Natural killer cell (primary cell): ENCODE results near the gene MAPK7. TPM values are rescaled to one million over a fixed set of nuclear protein-coding genes. Genes with fewer than 3 reads are reported as not detected.

Experiments used
- ATAC-seq, 3 donors: fragments of 150-1000 bp in 2 of 3; fragments of 200-7000 bp in 1 of 3; cut with Tn5 transposase; 1 replicate in 1 of 3; 2 replicates in 2 of 3; pipeline ENCODE4 v1.10.0; 2021; ENCODE audit warnings: mild to moderate bottlenecking in 2 of 3, moderate library complexity in 2 of 3
- DNase-seq, 2 donors: peaks; one replicate each; pipeline versions ENCODE4 v3.0.0 to v3.0.0-alpha.2; 2013 to 2021; ENCODE audit warnings: mixed read lengths in 1 of 2
- H3K27ac ChIP-seq: one replicate; pipeline ENCODE4 v1.5.1; 2013; ENCODE audit warnings: mild to moderate bottlenecking, low read length
- H3K27me3 ChIP-seq: one replicate; pipeline ENCODE4 v1.6.1; 2013; ENCODE audit warnings: low read length; ENCODE audit not compliant: control insufficient read depth, insufficient read depth
- H3K36me3 ChIP-seq: one replicate; pipeline ENCODE4 v1.6.1; 2013; ENCODE audit warnings: low read length; ENCODE audit not compliant: control insufficient read depth, insufficient read depth
- H3K4me1 ChIP-seq: one replicate; pipeline ENCODE4 v1.6.1; 2013; ENCODE audit warnings: low read length; ENCODE audit not compliant: control insufficient read depth, insufficient read depth
- H3K4me3 ChIP-seq: one replicate; pipeline ENCODE4 v1.5.1; 2013; ENCODE audit warnings: low read length
- H3K9me3 ChIP-seq: one replicate; pipeline ENCODE4 v1.6.1; 2013; ENCODE audit warnings: low read length; ENCODE audit not compliant: control insufficient read depth, insufficient read depth
- H3K27ac Mint-ChIP-seq, 2 donors: one replicate each; pipeline ENCODE4 v1.8.0; 2022; ENCODE audit warnings: mild to moderate bottlenecking in 2 of 2, mixed read lengths in 2 of 2, moderate library complexity in 1 of 2
- H3K27me3 Mint-ChIP-seq, 2 donors: one replicate each; pipeline ENCODE4 v1.8.0; 2022; ENCODE audit warnings: low read depth in 2 of 2, mixed read lengths in 2 of 2
- H3K36me3 Mint-ChIP-seq: one replicate; pipeline ENCODE4 v1.8.0; 2022; ENCODE audit warnings: mixed read lengths
- H3K4me1 Mint-ChIP-seq, 2 donors: one replicate each; pipeline ENCODE4 v1.8.0; 2022; ENCODE audit warnings: mixed read lengths in 2 of 2
- H3K4me3 Mint-ChIP-seq: one replicate; pipeline ENCODE4 v1.8.0; 2022; ENCODE audit warnings: mild to moderate bottlenecking, moderate library complexity, mixed read lengths
- H3K9me3 Mint-ChIP-seq, 2 donors: one replicate each; pipeline ENCODE4 v1.8.0; 2022; ENCODE audit warnings: mixed read lengths in 2 of 2
- CTCF ChIP-seq: fragments of 200-600 bp; IDR thresholded peaks from one replicate; pipeline ENCODE4 v1.8.0; 2022; ENCODE audit warnings: antibody characterized with exemption
- WGBS: methylation state at CpG from one replicate; pipeline ENCODE4 v1.1.7; 2013; ENCODE audit warnings: missing lambda C conversion rate; ENCODE audit not compliant: insufficient coverage; 5-methylcytosine and 5-hydroxymethylcytosine counted together
- intact Hi-C: fragments of 100-400 bp; cut with micrococcal nuclease; formaldehyde crosslinking; loops from one replicate; pipeline ENCODE4 v1.14.2; 2022
- total RNA-seq, 4 donors: library from RNA; stranded (reverse); fragments of 120-200 nt in 1 of 4; gene quantifications; one replicate each; pipeline versions ENCODE4 v1.2.3 to v1.2.4, GENCODE V29; 2013 to 2022

MAPK7 gene
- total RNA-seq, 3 donors from 2014 or later (not counting 1 experiment from before 2014, with no cell fraction given), result 39.2 to 63.5 (median 54.1) TPM

- Mint-ChIP-seq H3K36me3 (no peaks in the 10 kb centered on the region), H3K27me3 (no peaks in the 10 kb centered on the region), H3K9me3 (no peaks in the 10 kb centered on the region), H3K4me1 (peaks cover 5 to 6% of the 10 kb centered on the region in 2 donors), H3K27ac (no peak overlapping the region), H3K4me3 (no peak overlapping the region)
- H3K27ac ChIP-seq, result no peak overlapping the region
- no peaks in the 10 kb centered on the region for H3K27me3 ChIP-seq
- no peaks in the 10 kb centered on the region for H3K36me3 ChIP-seq
- no peaks in the 10 kb centered on the region for H3K4me1 ChIP-seq
- no peaks in the 10 kb centered on the region for H3K9me3 ChIP-seq
- no peak overlapping the region for H3K4me3 ChIP-seq
- 95% methylated on average over 4 of the region's 4 CpGs for WGBS
- DNase-seq (no peak), ATAC-seq (no peak)
- intact Hi-C loops, result no loop called here
- no peak for TF ChIP-seq CTCF
These were observed 24.7 kb downstream of the MAPK7 start for GRCh38 chr17:19403021-19403420.

- no peaks in the 10 kb centered on the region for H3K9me3 ChIP-seq
- intact Hi-C loops, result no loop called here
- no peak overlapping the region for H3K27ac ChIP-seq
- no peak overlapping the region for H3K4me3 ChIP-seq
- WGBS, result 71% methylated on average over 1 of the region's 1 CpG
- DNase-seq, result no peak
- TF ChIP-seq CTCF, result no peak
- H3K27me3 ChIP-seq, result no peaks in the 10 kb centered on the region
- no peak for ATAC-seq
- H3K4me1 ChIP-seq, result no peaks in the 10 kb centered on the region
- Mint-ChIP-seq H3K27ac (no peak overlapping the region), H3K36me3 (no peaks in the 10 kb centered on the region), H3K4me1 (no peaks in the 10 kb centered on the region), H3K4me3 (no peak overlapping the region), H3K27me3 (no peaks in the 10 kb centered on the region), H3K9me3 (no peaks in the 10 kb centered on the region)
- H3K36me3 ChIP-seq, result no peaks in the 10 kb centered on the region
These were observed 26.0 kb downstream of the MAPK7 start for GRCh38 chr17:19404264-19404663.

DNA sequence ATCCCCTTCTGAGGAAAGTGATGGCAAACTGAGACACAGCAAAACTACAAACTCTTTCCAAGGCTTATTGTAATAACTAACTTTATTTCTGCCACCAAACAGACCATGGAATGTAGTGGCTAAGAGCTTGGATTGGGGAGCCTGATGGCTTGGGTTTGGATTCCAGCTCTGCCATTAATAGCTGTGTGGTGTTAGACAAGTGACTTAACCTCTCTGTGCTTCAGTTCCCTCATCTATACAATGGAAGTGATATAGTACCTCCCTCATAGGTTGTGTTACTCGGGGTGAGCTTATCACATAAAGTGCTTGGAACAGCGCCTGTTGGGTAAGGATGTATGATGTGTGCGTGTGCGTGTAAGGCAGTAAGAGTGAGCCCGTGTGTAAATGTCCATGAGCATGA lies 26.8 kb downstream of the MAPK7 start:
- intact Hi-C loops, result no loop called here
- Histone ChIP-seq H3K9me3 (no peaks in the 10 kb centered on the region), H3K27me3 (no peaks in the 10 kb centered on the region), H3K4me3 (no peak overlapping the region), H3K4me1 (no peaks in the 10 kb centered on the region), H3K36me3 (no peaks in the 10 kb centered on the region), H3K27ac (no peak overlapping the region)
- WGBS, result 93% methylated on average over 5 of the region's 5 CpGs
- H3K4me1 Mint-ChIP-seq, result peaks cover 0 to 2% of the 10 kb centered on the region in 2 donors
- ATAC-seq (no peak), DNase-seq (no peak)
- no peaks in the 10 kb centered on the region for H3K27me3 Mint-ChIP-seq
- H3K27ac Mint-ChIP-seq, result no peak overlapping the region
- TF ChIP-seq CTCF, result no peak
- no peak overlapping the region for H3K4me3 Mint-ChIP-seq
- H3K36me3 Mint-ChIP-seq, result no peaks in the 10 kb centered on the region
- no peaks in the 10 kb centered on the region for H3K9me3 Mint-ChIP-seq

- no peaks in the 10 kb centered on the region for H3K9me3 ChIP-seq
- Mint-ChIP-seq H3K4me1 (peaks cover 0 to 12% of the 10 kb centered on the region in 2 donors), H3K27ac (no peak overlapping the region), H3K27me3 (no peaks in the 10 kb centered on the region), H3K36me3 (no peaks in the 10 kb centered on the region), H3K4me3 (no peak overlapping the region), H3K9me3 (no peaks in the 10 kb centered on the region)
- WGBS, result 97% methylated on average over 10 of the region's 10 CpGs
- peaks cover 4% of the 10 kb centered on the region for H3K27me3 ChIP-seq
- H3K36me3 ChIP-seq, result no peaks in the 10 kb centered on the region
- H3K27ac ChIP-seq, result no peak overlapping the region
- intact Hi-C loops, result no loop called here
- ATAC-seq (no peak), DNase-seq (no peak)
- no peak for TF ChIP-seq CTCF
- no peak overlapping the region for H3K4me3 ChIP-seq
- no peaks in the 10 kb centered on the region for H3K4me1 ChIP-seq
These were observed 29.5 kb downstream of the MAPK7 start for GRCh38 chr17:19407601-19408345.
